ENCODE data around the gene GYS2.
A peak's percentile ranks its signal among the peaks of the same experiment; 100 is the strongest.
"Not testable (repeated sequence)": the region's sequence is repeated elsewhere in the genome, so short reads cannot be mapped to it uniquely, and the experiment has no call there.

Gene GYS2

DNA sequence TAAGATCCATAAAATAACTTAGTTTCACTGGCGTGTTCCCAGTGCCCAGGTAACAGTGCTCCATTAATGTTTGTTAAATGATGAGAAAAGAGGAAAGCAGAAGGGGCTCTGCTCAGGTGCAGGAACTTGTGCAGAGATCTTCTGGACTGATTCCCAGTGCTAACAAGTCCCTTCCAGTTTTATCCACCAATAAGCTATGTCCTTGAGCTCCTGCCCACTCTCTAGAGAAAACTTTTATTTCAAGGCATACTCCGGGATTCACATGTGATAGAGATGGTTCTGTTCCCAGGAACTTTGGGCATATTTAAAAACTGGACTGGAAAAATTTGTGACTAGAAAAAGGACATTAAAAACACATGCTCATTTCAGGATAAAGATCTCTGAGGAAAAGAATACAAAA lies 1.9 kb downstream of the GYS2 start:
- no peak for DNase-seq (ENCODE audit: low read depth, low spot score)

DNA sequence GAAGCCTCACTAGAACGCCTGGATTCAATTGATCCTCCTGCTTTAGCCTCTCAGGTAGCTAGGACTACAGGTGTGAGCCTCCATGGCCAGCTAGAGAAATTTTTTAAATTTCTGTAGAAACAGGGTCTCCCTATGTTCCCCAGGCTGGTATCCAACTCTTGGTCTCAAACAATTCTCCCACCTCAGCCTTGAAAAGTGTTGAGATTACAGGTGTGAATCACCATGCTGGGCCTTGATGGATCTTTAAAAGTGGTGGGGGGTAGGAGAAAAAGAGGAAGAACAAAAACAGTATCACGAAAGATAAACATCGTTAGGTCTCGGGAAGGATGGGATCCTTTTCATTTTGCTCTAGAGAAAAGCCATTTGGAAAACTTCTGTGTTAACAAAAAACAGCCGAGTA lies 4.5 kb downstream of the GYS2 start:
- no peak for DNase-seq (ENCODE audit: low read depth, low spot score)

- DNase-seq (ENCODE audit: low read depth, low spot score) = no peak
These were observed 5.3 kb downstream of the GYS2 start for GRCh38 chr12:21599143-21599999.

GRCh38 chr12:21598651-21599050 lies 6.0 kb downstream of the GYS2 start:
- no peak for DNase-seq (ENCODE audit: low read depth, low spot score)

GRCh38 chr12:21595356-21595755 lies 9.3 kb downstream of the GYS2 start:
- not testable (repeated sequence) for DNase-seq (ENCODE audit: low read depth, low spot score)

GRCh38 chr12:21585485-21585884 lies 19.2 kb downstream of the GYS2 start:
- DNase-seq (ENCODE audit: low read depth, low spot score) = no peak

DNA sequence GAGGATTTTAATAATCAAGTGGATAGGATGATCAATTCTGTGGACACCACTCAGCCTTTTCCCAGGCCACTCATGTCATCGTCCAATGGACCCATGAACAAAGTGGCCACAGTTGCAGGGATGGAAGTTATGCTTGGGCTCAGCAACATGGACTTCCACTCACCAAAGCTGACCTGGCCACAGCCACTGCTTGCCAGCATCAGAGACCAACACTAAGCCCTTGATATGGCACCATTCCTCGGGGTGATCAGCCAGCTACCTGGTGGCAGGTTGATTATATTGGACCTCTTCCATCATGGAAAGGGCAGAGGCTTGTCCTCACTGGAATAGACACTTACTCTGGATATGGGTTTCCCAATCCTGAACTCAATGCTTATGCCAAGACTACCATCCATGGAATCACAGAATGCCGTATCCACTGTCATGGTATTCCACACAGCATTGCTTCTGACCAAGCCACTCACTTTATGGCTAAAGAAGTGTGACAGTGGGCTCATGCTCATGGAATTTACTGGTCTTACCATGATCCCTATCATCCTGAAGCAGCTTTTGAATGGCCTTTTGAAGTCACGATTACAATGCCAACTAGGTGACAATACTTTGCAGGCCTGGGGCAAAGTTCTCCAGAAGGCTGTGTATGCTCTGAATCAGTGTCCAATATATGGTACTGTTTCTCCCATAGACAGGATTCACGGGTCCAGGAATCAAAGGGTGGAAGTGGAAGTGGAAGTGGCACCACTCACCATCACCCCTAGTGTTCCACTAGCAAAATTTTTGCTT lies 20.1 kb downstream of the GYS2 start:
- DNase-seq (ENCODE audit: low read depth, low spot score) = not testable (repeated sequence)

GRCh38 chr12:21583587-21583986 lies 21.1 kb downstream of the GYS2 start:
- no peak for DNase-seq (ENCODE audit: low read depth, low spot score)

DNA sequence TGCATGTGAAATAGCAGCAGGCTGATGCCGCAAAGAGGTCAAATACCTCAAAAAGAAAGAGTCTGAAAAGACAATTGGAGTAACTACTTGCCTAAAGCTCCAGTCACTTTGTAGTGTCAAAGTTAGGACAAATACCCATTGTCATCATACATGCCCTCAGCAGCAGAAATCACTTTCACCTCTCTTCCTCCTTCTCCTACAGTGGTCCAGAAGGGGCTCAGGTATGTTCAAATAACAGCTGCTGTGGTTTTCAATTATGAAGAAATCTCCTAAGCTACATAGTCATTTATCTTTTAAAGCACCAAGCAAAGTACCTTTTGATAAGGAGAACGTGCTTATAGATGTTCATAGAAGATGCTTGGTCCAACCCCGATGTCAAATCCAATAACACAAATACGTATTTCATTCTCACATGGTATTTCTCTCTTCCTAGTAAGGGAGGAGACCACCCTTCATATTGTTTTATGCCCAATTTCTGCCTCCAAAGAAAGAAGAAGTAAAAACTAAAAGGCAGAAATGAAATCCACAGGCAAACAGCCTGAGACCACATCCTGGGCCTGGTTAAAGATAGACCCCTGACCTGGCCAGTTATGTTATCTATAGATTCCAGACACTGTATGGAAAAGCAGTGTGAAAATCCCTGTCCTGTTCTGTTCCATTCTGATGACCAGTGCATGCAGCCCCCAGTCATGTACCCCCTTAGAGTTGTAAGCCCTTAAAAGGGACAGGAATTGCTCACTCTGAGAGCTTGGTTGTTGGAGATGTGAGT lies 23.7 kb downstream of the GYS2 start:
- no peak for DNase-seq (ENCODE audit: low read depth, low spot score)

- no peak for DNase-seq (ENCODE audit: low read depth, low spot score)
These were observed 27.1 kb downstream of the GYS2 start for GRCh38 chr12:21577516-21577915.

- no peak for DNase-seq (ENCODE audit: low read depth, low spot score)
These were observed 28.2 kb downstream of the GYS2 start for GRCh38 chr12:21576431-21576830.

- no peak for DNase-seq (ENCODE audit: low read depth, low spot score)
These were observed 30.8 kb downstream of the GYS2 start for GRCh38 chr12:21573733-21574358.

DNA sequence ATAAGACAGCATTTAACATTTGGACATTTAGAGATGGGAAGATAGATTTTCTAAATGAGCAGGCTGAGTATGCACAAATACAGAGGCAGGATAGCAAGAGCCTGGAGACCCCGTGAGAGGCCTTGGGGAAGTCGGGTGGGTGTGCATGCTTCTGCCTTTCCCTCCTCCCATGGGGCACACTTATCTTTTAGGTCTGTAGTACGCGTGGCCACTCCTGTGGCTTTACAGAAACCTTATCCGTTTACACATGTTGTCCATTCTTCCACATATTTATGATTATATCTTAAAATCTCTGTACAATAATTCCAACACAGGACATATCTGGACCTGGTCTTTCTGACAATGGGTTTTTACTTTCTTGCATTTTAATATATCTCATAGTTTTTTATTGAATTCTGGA lies 33.6 kb downstream of the GYS2 start:
- no peak for DNase-seq (ENCODE audit: low read depth, low spot score)

DNA sequence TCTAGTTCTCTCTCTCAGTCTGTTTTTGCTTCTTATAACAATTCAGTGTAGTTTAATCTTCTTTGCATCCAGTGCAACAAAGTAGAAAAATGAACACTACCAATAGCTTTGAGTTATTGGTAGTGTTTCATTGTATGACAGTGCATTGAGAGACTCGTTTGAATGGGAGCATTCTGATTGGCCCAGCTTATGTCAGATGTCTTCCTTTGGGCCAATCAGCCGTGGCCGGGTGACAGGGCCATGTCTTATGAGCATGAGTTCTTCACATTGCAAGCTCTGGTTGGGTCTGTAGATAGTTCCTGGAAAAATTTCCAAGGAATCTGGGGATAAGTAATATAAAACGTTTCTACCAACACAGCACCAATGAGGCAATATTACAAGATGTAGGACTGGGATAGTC lies 36.5 kb downstream of the GYS2 start:
- DNase-seq (ENCODE audit: low read depth, low spot score) = no peak

GRCh38 chr12:21566907-21567394 lies 37.7 kb downstream of the GYS2 start:
- no peak for DNase-seq (ENCODE audit: low read depth, low spot score)

DNA sequence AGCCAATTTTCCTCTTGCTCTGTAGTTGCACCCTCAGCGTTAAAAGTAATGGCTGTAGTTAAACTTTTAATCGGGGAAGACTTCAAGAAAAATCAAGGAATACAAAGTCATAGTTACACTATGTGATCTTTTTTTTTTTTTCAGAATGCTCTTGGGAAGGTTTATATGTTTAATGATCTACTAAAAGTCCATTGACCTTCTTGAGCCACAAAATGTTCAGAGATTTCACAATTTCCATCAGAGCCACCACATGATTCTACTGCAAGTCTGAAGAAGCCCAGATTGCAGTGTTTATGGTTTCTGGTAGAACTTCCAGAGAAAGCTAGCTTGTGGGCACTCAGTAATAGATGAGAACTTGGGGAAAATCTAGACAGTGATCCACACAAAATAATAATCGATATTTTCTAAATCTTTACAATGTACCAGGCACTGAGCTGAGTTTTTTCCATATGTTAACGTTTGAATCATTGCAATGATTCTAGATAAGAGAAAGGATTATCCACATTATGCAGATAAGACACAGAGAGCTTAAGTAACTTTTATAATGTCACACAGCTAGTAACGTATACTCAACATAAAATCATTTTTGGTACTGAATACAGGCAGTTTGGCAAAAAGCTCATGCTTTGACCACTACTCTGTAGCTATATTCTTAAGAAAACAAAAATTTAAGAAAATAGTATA lies 38.3 kb downstream of the GYS2 start:
- no peak for DNase-seq (ENCODE audit: low read depth, low spot score)

DNA sequence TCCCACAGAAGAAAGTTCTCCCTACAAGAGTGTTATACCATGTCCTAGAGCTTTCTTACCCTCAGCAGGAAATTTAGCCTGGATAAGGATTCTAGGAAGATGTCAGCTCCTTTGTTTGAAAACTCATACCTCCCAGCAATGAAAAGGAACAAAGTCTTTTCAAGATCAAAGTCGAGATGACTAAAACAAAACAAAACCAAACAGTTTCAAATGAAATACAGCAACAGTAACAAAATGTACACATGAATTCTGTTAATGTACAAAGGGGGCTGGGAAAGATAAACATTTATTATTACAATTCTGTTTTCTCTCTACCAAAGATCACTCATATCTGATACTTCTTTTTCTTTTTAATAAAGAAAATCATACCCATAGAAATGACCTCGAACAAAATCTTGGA lies 41.8 kb downstream of the GYS2 start:
- peak; percentile 17 for DNase-seq (ENCODE audit: low read depth, low spot score)

DNA sequence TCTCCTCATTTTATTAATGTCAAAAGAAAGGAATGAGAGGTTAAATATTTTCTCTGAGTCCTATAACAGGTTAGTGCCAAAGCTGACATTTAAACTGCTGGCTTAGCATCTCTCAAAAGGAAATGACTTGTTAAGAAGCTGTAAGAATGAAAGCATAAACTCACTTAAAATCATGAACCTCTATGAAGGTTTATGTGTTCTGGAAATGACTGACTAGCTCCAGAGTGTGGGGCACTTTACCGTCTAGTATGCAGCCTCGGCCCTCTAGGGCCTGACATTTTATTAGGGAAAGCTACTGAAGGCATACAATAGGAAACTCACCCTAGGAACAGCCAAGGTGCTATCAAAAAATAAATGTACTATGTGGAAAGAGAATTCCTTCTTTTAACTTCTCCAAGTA lies 43.5 kb downstream of the GYS2 start:
- no peak for DNase-seq (ENCODE audit: low read depth, low spot score)

- DNase-seq (ENCODE audit: low read depth, low spot score) = peak; percentile 66
These were observed 44.6 kb downstream of the GYS2 start for GRCh38 chr12:21559855-21560569.

DNA sequence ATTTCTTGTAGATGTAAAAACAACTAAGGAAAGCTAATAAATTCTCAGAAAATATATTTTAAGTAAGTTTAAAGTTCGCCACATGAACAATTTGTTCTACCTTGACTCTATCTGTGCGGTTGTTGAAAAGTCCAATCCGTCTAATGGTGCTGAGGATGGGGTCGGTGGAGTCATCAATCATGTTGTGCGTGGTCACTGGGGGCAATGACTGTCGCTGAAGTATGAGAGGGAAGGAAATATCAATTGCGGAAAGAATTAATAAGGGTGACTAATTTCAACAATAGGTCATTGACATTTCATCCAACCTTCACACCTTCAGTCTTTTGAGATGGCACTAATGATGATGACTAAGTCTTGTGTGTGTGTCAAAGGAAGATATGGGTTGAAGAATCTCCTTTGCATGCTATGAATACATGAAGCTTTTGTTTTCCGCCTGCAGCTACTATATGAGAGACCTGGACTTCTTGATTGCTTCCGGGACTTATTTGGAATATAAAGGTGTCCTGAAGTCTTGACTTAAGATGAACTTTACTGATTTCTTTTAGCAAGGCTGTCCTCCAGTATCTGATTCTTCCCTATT lies 46.5 kb downstream of the GYS2 start:
- DNase-seq (ENCODE audit: low read depth, low spot score) = no peak

Data from smooth muscle cell of the brain vasculature (primary cell).